ENCODE results near the gene SLC22A2. TPM values are rescaled to one million over a fixed set of nuclear protein-coding genes. Genes with fewer than 3 reads are reported as not detected.

The SLC22A2 gene
- total and polyA plus RNA-seq, 9 of the 15 experiments (the other 6 are each of a cell fraction or from before 2014, with no cell fraction given), result not detected

- TF ChIP-seq CTCFL (IDR thresholded peaks at IDR 0.05; ENCODE audit: borderline replicate concordance, insufficient read depth, low read depth, low read length, poor library complexity, severe bottlenecking) (no peak), RREB1 (CRISPR knock-in tag; IDR thresholded peaks at IDR 0.05) (no peak), ZNF512 (tag; IDR thresholded peaks at IDR 0.05) (no peak), NFE2 (IDR thresholded peaks at IDR 0.05; ENCODE audit: low read depth) (no peak), NUFIP1 (IDR thresholded peaks at IDR 0.05; ENCODE audit: partially characterized antibody) (no peak), DACH1 (IDR thresholded peaks at IDR 0.05; ENCODE audit: partially characterized antibody) (no peak), NCOA6 (IDR thresholded peaks at IDR 0.05) (no peak)
Observed at GRCh38 chr6:160180706-160181105, 77.9 kb downstream of the SLC22A2 start (continued).

Data from K562 (cell line).